Renal cortex interstitium (tissue), 15 donors: Measurements from ENCODE around the gene SDHD. TPM values are rescaled to one million over a fixed set of nuclear protein-coding genes. Genes with fewer than 3 reads are reported as not detected.
A peak's percentile ranks its signal among the peaks of the same experiment; 100 is the strongest.
"Not testable (repeated sequence)": the region's sequence is repeated elsewhere in the genome, so short reads cannot be mapped to it uniquely, and the experiment has no call there.

Experiments
- DNase-seq, 11 donors: peaks; one replicate each; pipeline ENCODE4 v3.0.0-alpha.2; 2013; ENCODE audit warnings: low read depth in 9 of 11, low spot score in 4 of 11; ENCODE audit errors: extremely low read depth in 1 of 11
- long read RNA-seq, 16 experiments: transcript quantifications; one replicate each; lab custom pipeline, GENCODE V29; 2026
- polyA plus RNA-seq, 3 donors: library from polyadenylated mRNA; unstranded; fragments of 120-200 nt; gene quantifications; one replicate each; pipeline ENCODE4 v1.2.1, GENCODE V29; 2013; ENCODE audit not compliant: insufficient read length in 3 of 3

The SDHD gene
- polyA plus RNA-seq = 100 to 1,000 TPM; 181 to 185 (median 182) TPM
- long read RNA-seq, donor 1, transcript SDHD-201 (4 exons, 1,439 nt) = major isoform, 83 of 93 reads
- long read RNA-seq, donor 1, partial matches to known transcripts = 0 of 93 reads
- long read RNA-seq, donor 1, other reads (novel, unspliced or antisense) = 10 of 93 reads
- long read RNA-seq, donor 2, transcript SDHD-201 (4 exons, 1,439 nt) = major isoform, 88 of 94 reads
- long read RNA-seq, donor 2, partial matches to known transcripts = 0 of 94 reads
- long read RNA-seq, donor 2, other reads (novel, unspliced or antisense) = 6 of 94 reads
- long read RNA-seq, donor 3, transcript SDHD-201 (4 exons, 1,439 nt) = major isoform, 166 of 185 reads
- long read RNA-seq, donor 3, partial matches to known transcripts = 6 of 185 reads
- long read RNA-seq, donor 3, other reads (novel, unspliced or antisense) = 12 of 185 reads
- long read RNA-seq, donor 4, transcript SDHD-201 (4 exons, 1,439 nt) = major isoform, 89 of 118 reads
- long read RNA-seq, donor 4, partial matches to known transcripts = 27 of 118 reads
- long read RNA-seq, donor 4, other reads (novel, unspliced or antisense) = 0 of 118 reads
- long read RNA-seq, donor 5 = 0 reads
- long read RNA-seq, donor 6, transcript SDHD-201 (4 exons, 1,439 nt) = major isoform, 93 of 104 reads
- long read RNA-seq, donor 6, partial matches to known transcripts = 0 of 104 reads
- long read RNA-seq, donor 6, other reads (novel, unspliced or antisense) = 11 of 104 reads
- long read RNA-seq, donor 7, transcript SDHD-201 (4 exons, 1,439 nt) = major isoform, 114 of 124 reads
- long read RNA-seq, donor 7, partial matches to known transcripts = 0 of 124 reads
- long read RNA-seq, donor 7, other reads (novel, unspliced or antisense) = 9 of 124 reads
- long read RNA-seq, donor 8, transcript SDHD-201 (4 exons, 1,439 nt) = major isoform, 172 of 188 reads
- long read RNA-seq, donor 8, partial matches to known transcripts = 0 of 188 reads
- long read RNA-seq, donor 8, other reads (novel, unspliced or antisense) = 15 of 188 reads
- long read RNA-seq, donor 9, transcript SDHD-201 (4 exons, 1,439 nt) = major isoform, 103 of 113 reads
- long read RNA-seq, donor 9, partial matches to known transcripts = 0 of 113 reads
- long read RNA-seq, donor 9, other reads (novel, unspliced or antisense) = 8 of 113 reads
- long read RNA-seq, donor 10, transcript SDHD-201 (4 exons, 1,439 nt) = major isoform, 136 of 242 reads
- long read RNA-seq, donor 10, partial matches to known transcripts = 94 of 242 reads
- long read RNA-seq, donor 10, other reads (novel, unspliced or antisense) = 11 of 242 reads
- long read RNA-seq, donor 11, transcript SDHD-201 (4 exons, 1,439 nt) = major isoform, 99 of 129 reads
- long read RNA-seq, donor 11, partial matches to known transcripts = 21 of 129 reads
- long read RNA-seq, donor 11, other reads (novel, unspliced or antisense) = 8 of 129 reads
- long read RNA-seq, donor 12, transcript SDHD-201 (4 exons, 1,439 nt) = major isoform, 43 of 43 reads
- long read RNA-seq, donor 12, partial matches to known transcripts = 0 of 43 reads
- long read RNA-seq, donor 12, other reads (novel, unspliced or antisense) = 0 of 43 reads
- long read RNA-seq, donor 13 = 0 reads
- long read RNA-seq, donor 14, transcript SDHD-201 (4 exons, 1,439 nt) = major isoform, 107 of 148 reads
- long read RNA-seq, donor 14, partial matches to known transcripts = 40 of 148 reads
- long read RNA-seq, donor 14, other reads (novel, unspliced or antisense) = 0 of 148 reads
- long read RNA-seq, donor 15, transcript SDHD-201 (4 exons, 1,439 nt) = major isoform, 50 of 94 reads
- long read RNA-seq, donor 15, partial matches to known transcripts = 43 of 94 reads
- long read RNA-seq, donor 15, other reads (novel, unspliced or antisense) = 0 of 94 reads
- long read RNA-seq, donor 16, transcript SDHD-201 (4 exons, 1,439 nt) = major isoform, 240 of 273 reads
- long read RNA-seq, donor 16, partial matches to known transcripts = 17 of 273 reads
- long read RNA-seq, donor 16, other reads (novel, unspliced or antisense) = 15 of 273 reads

DNA sequence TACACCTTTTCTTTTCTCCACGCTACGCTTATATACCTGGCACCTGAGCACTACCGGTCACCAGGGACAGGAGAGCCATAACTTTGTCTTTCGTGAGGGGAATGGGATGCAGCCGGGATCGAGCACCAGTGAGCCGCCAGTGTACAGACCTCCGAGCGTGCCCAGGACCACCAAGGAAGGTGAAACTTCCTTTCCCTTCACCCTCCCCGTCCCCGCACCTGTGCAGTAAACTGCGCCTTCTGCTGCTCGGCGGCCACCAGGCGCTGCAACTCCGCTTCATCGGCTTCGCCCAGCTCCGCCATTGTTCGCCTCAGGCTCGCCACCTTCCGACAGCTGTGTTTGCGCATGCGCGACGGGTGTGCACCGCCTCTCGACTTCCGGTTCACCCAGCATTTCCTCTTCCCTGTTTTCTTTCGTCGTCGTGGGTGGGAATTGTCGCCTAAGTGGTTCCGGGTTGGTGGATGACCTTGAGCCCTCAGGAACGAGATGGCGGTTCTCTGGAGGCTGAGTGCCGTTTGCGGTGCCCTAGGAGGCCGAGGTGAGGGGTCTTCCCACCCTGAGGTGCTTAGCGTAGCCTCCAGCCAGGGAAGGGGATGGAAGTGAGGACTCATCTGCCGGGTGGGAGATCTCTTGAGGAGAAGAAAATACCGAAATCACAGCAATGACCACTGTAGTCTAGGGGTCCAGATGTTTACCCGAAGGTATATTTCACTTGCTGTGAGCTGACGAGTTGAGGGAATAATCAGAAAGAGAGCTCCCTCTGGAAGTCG lies at the start of gene SDHD, which contains the start of gene TIMM8B:
TSS of gene SDHD (plus strand) at position 452 of the 770 bp plus-strand sequence. CDS start at position 487, 35 bp downstream.
TSS of gene TIMM8B (minus strand) at position 335 of the 770 bp plus-strand sequence. CDS start at position 302, 33 bp downstream.
- peak; percentile 94 to 98 (median 97) for DNase-seq

DNA sequence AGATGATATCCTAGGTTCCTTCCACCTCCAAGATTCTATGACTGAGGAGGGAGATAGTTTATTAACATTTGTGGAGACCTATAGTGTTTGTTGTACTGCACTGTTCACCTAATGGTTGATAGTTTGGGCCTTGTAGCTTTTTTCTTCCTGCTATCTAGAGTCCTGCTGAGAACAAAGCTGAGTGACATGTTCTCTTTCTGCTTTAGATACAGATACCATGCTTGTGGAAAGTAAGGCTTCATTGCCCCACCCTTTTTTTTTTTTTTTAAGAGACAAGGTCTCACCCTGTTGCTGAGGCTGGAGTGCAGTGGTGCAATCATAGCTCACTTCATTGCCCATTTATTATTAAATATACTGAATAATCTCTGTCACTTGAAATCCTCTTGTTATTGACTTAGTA lies 49.1 kb upstream of the SDHD start:
- no peak for DNase-seq

DNA sequence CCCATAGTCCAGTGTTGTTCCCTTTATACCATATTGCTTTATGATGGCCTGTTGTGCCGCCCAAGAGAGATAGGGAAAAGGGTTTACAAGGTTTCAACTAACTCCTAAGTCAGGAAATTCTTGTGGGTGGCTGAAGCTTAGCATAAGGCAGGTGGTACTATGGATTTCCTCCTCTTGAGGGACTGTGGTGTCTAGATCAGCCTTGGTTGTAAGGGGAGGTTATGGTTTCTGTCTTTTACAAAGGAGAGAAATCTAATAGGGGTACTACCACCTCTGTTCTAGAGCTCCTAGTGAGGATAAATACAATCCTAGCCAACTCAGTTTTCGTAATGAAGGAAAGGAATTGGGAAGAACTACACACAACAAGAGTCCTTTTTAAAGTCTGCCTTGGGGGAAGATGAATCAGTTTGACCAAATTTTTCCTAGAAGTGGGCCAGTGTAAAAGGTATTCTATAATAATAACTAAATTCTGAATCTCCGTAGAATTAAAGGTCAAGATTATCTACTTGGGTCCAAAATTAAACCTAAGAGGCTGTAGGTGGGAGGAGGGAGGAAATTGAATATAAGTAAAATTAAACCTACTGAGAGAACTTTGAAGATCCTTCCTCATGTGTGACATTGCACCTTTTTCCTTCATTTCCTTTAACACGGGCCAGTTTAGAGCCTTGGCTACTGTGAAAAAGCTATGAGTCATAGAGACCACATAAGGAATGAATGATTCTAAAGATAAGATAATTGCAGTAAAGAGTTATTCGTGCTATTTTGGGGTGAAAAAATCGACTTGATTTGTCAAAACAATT lies 44.3 kb upstream of the SDHD start:
- no peak for DNase-seq

DNA sequence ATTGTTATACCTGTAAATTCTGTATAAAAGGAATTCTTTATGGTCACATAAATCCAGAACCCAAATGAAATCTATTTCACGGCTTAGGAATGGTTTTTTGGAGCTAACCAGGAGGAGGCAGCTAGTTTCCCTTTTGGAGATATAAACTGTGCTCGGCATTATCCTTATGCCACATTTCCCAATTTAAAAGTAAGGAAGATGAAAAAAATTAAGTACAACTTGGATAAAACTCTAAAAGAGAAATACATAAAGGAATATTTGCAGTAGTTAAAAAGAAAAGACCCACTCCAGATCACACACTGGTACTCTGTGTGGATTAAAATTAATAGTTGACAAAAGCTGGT lies 43.7 kb upstream of the SDHD start:
- DNase-seq = no peak

DNA sequence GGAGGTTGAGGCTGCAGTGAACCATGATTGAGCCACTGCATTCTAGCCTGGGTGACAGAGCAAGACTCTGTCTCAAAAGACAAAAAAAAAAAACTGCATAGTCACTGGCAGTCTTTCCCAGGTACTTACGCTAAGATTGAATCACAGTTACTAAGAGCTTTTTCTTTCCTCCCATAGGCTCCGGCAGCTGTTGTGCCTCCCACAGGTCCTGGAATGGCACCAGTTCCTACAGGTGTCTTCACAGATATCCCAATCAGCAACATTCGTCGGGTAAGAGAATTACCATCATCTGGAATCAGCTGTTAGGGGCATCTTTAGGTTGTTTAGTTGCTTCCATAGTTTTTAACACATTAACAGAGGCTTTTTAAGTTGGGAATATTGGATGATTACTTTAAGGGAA lies 41.7 kb upstream of the SDHD start:
- no peak for DNase-seq

DNA sequence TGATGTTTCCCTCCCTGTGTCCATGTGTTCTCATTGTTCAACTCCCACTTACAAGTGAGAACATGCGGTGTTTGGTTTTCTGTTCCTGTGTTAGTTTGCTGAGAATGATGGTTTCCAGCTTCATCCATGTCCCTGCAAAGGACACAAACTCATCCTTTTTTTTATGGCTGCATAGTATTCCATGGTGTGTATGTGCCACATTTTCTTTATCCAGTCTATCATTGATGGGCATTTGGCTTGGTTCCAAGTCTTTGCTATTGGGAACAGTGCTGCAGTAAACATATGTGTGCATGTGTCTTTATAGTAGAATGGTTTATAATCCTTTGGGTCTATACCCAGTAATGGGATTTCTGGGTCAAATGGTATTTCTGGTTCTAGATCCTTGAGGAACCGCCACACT lies 40.0 kb upstream of the SDHD start:
- not testable (repeated sequence) for DNase-seq

DNA sequence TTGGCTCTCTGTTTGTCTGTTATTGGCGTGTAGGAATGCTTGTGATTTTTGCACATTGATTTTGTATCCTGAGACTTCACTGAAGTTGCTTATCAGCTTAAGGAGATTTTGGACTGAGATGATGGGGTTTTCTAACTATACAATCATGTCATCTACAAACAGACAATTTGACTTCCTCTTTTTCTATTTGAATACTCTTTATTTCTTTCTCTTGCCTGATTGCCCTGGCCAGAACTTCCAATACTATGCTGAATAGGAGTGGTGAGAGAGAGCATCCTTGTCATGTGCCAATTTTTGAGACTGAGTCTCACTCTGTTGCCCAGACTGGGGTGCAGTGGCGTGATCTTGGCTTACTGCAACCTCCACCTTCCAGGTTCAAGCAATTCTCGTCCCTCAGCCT lies 38.4 kb upstream of the SDHD start:
- DNase-seq = not testable (repeated sequence)

DNA sequence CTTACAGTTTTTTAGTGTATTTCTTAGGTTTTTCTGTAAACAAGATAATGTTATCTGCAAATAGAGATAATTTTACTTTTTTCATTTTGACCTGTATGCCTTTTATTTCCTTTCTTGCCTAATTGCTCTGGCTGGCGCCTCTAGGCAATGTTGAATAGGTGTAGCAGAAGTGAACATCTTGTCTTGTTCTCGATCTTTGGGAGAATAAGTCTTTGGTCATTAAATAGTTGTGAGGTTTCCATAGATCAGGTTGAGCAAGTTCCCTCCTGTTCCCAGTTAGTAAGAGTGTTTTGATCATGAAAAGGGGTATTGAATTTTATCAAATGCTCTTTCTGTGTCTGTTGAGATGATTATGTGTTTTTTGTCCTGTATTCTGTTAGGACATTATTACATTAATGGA lies 36.9 kb upstream of the SDHD start:
- no peak for DNase-seq

DNA sequence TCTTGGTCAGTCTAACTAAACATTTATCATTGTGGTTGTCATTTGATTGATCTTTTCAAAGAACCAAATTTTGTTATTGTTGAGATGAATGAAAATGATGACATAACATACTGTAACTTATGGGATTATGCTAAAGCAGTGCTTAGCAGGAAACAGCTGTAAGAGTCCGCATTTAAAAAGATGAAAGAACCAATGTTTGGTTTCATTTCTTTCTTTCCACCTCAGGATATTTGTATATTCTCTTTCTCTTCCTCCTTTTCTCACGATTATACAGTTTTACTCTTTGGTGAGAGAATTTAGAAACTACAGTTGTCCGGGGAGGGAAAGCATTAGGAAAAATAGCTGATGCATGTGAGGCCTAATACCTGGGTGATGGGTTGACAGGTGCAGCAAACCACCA lies 36.0 kb upstream of the SDHD start:
- DNase-seq = no peak

DNA sequence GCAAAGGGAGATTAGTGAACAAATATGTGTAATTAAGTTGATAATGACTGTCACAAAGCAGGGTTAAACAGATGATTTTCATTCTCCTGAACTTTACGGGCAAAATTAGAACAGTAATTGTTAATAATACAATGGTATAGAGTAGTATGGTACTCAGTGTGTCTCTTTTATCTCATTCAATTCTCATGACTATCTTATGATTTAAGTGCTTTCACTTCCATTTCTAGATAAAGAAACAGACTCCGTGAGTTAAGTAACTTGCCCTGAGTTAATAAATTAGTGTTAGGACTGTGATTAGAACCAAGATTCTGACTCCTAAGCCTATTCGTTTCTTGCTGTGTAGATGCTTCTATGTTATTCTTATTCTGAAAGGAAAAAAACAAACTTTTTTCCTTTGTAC lies 34.9 kb upstream of the SDHD start:
- DNase-seq = no peak

DNA sequence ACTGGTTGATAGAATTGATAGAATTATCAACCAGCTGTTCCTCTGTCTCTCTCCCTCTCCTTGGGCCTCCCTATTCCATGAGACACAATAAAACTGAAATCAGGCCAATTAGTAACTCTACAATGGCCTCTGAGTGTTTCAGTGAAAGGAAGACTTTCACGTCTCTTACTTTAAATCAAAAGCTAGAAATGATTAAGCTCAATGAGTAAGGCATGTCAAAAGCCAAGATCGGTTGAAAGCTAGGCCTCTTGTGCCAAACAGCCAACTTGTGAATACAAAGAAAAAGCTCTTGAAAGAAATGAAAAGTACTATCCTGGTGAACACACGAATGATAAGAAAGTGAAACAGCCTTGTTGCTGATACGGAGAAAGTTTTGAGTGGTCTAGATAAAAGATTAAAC lies 29.5 kb upstream of the SDHD start:
- DNase-seq = no peak

DNA sequence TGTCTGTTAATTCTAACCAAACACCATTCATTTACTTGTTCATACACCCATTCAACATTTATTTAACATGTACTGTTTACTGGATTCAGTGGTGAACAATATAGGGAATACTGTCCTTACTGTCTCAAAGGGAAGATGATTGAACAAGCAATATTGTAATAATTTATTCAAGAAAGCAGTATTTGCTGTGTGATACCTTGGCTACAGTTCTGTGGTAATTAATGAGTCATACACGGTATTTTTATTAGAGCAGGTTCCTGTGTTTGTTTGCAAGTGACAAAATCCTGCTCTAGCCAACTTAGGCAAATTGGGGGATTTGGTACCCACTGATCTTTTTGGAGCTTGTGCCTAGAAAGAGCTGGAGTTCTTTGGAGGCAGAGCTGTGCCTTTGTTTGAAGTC lies 28.6 kb upstream of the SDHD start:
- DNase-seq = no peak

DNA sequence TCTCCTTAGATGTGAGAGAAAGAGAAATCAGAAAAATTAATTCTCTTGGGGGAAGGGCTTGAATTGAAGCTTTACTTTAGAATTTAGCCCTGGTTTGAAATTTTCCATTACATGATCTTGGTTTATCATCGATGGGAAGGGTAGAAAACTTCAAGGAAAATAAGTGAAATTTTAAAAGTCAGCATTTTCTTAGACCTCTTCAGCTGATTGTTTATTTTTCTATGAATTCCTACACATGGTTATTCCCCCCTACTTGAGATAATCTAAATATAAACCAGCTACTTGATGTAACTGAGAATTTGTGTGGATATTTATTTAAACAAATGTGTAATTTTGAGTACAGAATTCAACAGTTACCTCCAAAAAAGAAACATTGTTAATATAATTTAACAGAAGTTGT lies 23.8 kb upstream of the SDHD start:
- no peak for DNase-seq

DNA sequence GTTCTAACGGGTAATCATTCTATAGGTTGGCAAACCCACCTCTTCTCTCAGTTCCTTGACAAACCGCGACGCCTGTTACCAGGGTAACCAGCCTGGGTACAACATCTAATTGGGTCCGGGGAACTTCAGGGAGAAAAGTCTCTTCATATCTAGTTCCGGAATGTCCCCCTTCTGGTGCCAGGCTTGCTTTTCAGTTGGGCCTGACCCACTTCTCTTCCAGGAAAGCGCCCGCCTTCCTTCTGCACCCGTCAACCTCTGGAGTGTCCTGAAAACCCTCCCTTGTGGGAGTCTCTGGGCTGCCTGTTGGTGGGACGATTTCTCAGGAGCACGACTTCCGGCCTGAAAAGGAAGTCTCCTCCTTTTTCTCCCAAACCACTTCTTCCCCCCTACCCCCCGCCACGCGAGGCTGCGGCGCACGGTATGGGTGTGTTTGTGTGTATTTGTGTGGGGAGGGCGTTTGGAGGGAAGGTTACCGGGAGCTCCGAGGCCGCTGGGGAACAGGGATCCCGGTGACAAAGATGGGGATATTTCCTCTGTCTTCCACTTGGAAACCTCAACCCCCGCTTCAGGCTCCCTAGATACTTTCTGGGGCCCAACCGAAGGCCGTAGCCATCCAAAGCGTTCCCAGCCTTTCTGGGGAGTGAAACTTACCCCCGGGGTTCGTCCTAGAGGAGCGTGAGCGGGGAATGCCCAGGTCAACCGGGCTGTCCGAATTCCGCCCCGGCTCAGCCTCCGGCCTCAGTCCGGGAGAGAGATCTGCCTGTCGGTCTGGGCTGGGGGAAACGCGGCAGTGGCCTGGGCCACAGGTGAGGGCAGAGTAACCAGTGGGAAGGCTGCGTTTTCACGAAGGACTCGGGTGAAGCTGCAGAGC lies 12.5 kb upstream of the SDHD start, which contains the start of the genes NKAPD1 and PIH1D2:
TSS of gene NKAPD1 (plus strand) at position 359 of the 871 bp plus-strand sequence. CDS start 1,276 bp downstream, outside the sequence.
TSS of gene PIH1D2 (minus strand) at position 77 of the 871 bp plus-strand sequence. CDS start 843 bp downstream, outside the sequence.
- peak; percentile 73 to 90 (median 81) for DNase-seq

DNA sequence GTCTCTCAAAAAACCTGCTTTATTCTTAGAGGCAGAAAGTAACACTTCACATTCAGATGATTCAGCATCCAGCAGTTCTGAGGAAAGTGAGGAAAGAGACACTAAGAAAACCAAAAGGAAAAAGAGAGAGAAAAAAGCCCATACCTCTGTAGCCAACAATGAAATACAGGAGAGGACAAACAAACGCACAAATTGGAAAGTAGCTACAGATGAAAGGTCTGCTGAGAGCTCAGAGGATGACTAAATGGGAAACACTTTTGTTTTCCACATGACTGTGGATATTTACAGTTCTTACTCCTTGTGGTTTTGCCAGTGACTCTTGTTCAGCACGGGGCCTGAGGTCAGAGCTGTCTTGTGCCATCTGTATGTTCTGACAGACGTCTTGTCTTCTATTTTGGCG lies 3.9 kb upstream of the SDHD start:
- no peak for DNase-seq
